NB4 (cell line): ENCODE results near the gene MRTFA.

Source experiments
- CTCF ChIP-seq: IDR thresholded peaks from one replicate; pipeline ENCODE4 v1.5.1; 2012; ENCODE audit warnings: low read depth, low read length
- POLR2A ChIP-seq: IDR thresholded peaks from 2 replicates; pipeline ENCODE4 v1.6.1; 2011; ENCODE audit warnings: mild to moderate bottlenecking; ENCODE audit not compliant: insufficient read length; ENCODE audit errors: extremely low read depth

DNA sequence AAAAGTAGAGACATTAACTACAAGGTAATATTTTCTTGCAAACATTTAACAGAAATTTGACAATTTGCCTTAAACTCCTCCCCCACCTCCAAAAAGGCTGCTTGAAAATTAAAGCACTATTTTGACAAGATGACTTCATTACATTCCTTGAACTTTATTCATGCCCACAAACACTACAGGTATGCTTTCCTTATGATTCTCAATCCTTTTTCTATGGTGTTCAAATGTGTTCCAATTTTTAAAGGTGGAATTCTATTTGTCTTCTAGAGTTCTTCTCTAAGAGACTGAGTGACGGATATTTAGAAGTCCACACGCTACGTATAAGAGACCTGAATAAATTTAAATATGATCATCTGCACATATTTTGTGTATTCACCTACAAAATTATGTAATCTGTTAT is 69.4 kb downstream of the MRTFA start:
- TF ChIP-seq CTCF (no peak), POLR2A (no peak)
